Activated CD8-positive, alpha-beta T cell treated with anti-CD3 and anti-CD28 coated beads for 36 hours (primary cell): ENCODE data around the gene MAP3K10. TPM values are rescaled to one million over a fixed set of nuclear protein-coding genes. Genes with fewer than 3 reads are reported as not detected.
"Not testable (repeated sequence)": the region's sequence is repeated elsewhere in the genome, so short reads cannot be mapped to it uniquely, and the experiment has no call there.

Source experiments
- ATAC-seq: fragments of 200-7000 bp; cut with Tn5 transposase; one replicate; pipeline ENCODE4 v1.10.0; 2021; ENCODE audit warnings: mild to moderate bottlenecking, moderate library complexity
- CTCF ChIA-PET: fragments of 350-600 bp; sonication (Branson Sonifier 250); formaldehyde crosslinking; loops from one replicate; lab custom pipeline; 2021; ENCODE audit warnings: antibody characterized with exemption; lab: Charles Lee
- POLR2A ChIA-PET: fragments of 350-600 bp; sonication (Branson Sonifier 250); formaldehyde crosslinking; loops from one replicate; lab custom pipeline; 2021; ENCODE audit warnings: antibody characterized with exemption; lab: Charles Lee
- DNase-seq: peaks from one replicate; pipeline ENCODE4 v3.0.0-alpha.2; 2020
- H3K27ac Mint-ChIP-seq: one replicate; pipeline ENCODE4 v1.8.0; 2021; ENCODE audit warnings: mild to moderate bottlenecking, mixed read lengths
- H3K27me3 Mint-ChIP-seq: one replicate; pipeline ENCODE4 v1.8.0; 2021; ENCODE audit warnings: mixed read lengths
- H3K36me3 Mint-ChIP-seq: one replicate; pipeline ENCODE4 v1.8.0; 2021; ENCODE audit warnings: low read depth, mixed read lengths
- H3K4me1 Mint-ChIP-seq: one replicate; pipeline ENCODE4 v1.8.0; 2021; ENCODE audit warnings: low read depth, mixed read lengths
- H3K4me3 Mint-ChIP-seq: one replicate; pipeline ENCODE4 v1.8.0; 2021; ENCODE audit warnings: mild to moderate bottlenecking, moderate library complexity, mixed read lengths
- H3K9me3 Mint-ChIP-seq: one replicate; pipeline ENCODE4 v1.8.0; 2021; ENCODE audit warnings: mixed read lengths
- CTCF ChIP-seq: fragments of 200-600 bp; IDR thresholded peaks from one replicate; pipeline ENCODE4 v1.8.0; 2022; ENCODE audit warnings: antibody characterized with exemption, mild to moderate bottlenecking
- intact Hi-C: fragments of 100-400 bp; cut with micrococcal nuclease; formaldehyde crosslinking; loops from one replicate; pipeline ENCODE4 v1.10.0; 2022
- total RNA-seq, 2 experiments: library from RNA; stranded (reverse); gene quantifications; one replicate each; pipeline ENCODE4 v1.2.3, GENCODE V29; 2021

MAP3K10 gene
- total RNA-seq, 2 experiments from 2014 or later = 11.3 to 12.6 TPM

DNA sequence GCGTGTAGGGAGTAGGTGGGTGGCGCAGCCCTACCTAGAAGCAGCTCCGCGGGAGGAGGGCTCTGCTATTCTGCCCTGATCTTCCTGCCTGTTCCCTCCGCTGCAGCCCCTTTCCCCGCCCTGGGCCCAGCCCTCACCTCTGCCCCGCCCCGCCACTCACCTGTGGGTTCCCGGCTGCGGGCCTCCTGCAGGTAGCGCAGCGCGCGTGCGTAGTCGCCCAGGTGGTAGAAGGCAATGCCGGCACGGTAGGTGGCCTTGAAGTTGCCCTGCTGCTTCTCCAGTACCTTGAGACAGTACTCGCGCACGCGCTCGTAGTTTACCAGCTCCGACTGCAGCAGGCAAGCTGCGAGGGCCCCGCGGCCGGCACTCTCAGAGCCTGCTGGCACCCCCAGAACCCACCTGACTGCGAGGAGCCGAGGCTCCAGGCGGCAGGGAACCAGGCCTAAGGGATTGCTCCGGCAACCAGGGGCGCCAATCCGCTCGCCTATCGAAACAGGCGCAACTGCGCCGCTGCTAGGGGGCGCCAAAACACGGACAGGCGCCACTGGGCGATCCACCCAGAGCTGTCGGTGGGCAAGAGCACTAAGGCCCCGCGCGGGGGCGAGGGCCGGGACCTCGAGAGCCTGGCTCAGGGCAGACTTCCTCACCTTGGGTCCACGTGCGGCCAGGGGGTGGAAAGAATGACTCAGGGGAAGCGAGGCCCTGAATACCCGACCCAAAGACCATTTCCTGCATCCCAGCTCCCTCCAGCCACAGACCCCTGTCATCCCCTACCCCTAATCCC lies 26.0 kb downstream of the MAP3K10 start:
- DNase-seq (peak; percentile 44), ATAC-seq (no peak)
- H3K27ac Mint-ChIP-seq = no peak overlapping the region
- intact Hi-C loops = no loop called here
- H3K4me3 Mint-ChIP-seq = no peak overlapping the region
- H3K9me3 Mint-ChIP-seq = peaks cover 3% of the 10 kb centered on the region
- peak; percentile 21 for TF ChIP-seq CTCF
- CTCF ChIA-PET = interaction anchor here (0.8 to 2.7 kb wide), 7 partner anchors 25 to 104 kb away, joined by 3 to 17 read pairs (median 4); no protein-coding TSS in a partner anchor
- H3K36me3 Mint-ChIP-seq = peaks cover 2% of the 10 kb centered on the region
- H3K27me3 Mint-ChIP-seq = peaks cover 42% of the 10 kb centered on the region
- H3K4me1 Mint-ChIP-seq = peaks cover 12% of the 10 kb centered on the region
- POLR2A ChIA-PET = interaction anchor here (0.6 kb wide), 1 partner anchor 10 kb away, joined by 3 read pairs; no protein-coding TSS in a partner anchor

GRCh38 chr19:40217934-40218890 lies 27.0 kb downstream of the MAP3K10 start, which contains the start of gene TTC9B:
TSS of gene TTC9B (minus strand) at chr19:40218384. CDS start at chr19:40218381, 3 bp downstream.
- H3K27me3 Mint-ChIP-seq = peaks cover 42% of the 10 kb centered on the region
- peak; percentile 61 for ATAC-seq

GRCh38 chr19:40219029-40219428 lies 27.8 kb downstream of the MAP3K10 start:
- intact Hi-C loops = not testable (repeated sequence)
- ChIA-PET CTCF (interaction anchor here (0.6 to 2.7 kb wide), 8 partner anchors 29 to 79 kb away, joined by 3 to 17 read pairs (median 3); no protein-coding TSS in a partner anchor), POLR2A (interaction anchor here (0.6 to 1.5 kb wide), 4 partner anchors 11 to 398 kb away, joined by 3 to 4 read pairs (median 3); partner anchors contain the start of gene MAP3K10)

More at GRCh38 chr19:40217934-40218890, 27.0 kb downstream of the MAP3K10 start, which contains the start of gene TTC9B:
- POLR2A ChIA-PET = interaction anchor here (0.6 to 1.5 kb wide), 4 partner anchors 10 to 74 kb away, joined by 3 to 4 read pairs (median 3); partner anchors contain the start of gene MAP3K10
- no peak within 1 kb of the TSS for H3K4me3 Mint-ChIP-seq
- H3K27ac Mint-ChIP-seq = no peak within 1 kb of the TSS
- CTCF ChIA-PET = interaction anchor here (0.6 to 2.7 kb wide), 11 partner anchors 26 to 105 kb away, joined by 3 to 17 read pairs (median 3); no protein-coding TSS in a partner anchor
- peaks cover 12% of the 10 kb centered on the region for H3K4me1 Mint-ChIP-seq
- DNase-seq = peak; percentile 64
- intact Hi-C loops = no loop called here
- peaks cover 2% of the 10 kb centered on the region for H3K36me3 Mint-ChIP-seq
- no peak for TF ChIP-seq CTCF
- peaks cover 3% of the 10 kb centered on the region for H3K9me3 Mint-ChIP-seq

DNA sequence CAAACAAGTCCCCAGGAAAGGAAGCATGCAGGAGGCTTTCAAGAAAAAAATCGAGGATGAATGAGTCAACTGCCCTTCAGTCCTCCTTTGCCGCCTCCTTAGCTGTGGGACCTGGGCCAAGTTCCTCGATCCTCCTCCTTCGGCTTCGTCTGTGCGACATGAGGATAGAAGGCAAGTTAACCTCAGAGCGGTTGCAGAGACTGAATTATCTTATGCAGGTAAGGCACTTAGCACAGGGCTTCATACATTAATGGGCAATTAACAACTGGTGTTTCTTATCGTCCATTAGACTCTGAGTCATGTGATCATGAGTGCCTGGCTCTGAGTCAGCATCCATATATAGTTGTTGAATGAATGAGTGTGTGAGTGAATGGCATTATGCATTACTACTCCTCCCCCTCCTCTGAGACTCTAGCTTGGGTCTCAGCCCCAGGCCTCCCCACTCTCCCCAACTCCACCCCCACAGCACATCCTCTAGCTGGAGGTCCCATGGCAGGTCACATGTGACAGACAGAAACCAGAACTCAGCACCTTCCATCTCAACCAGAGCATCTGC lies 28.6 kb downstream of the MAP3K10 start:
- Mint-ChIP-seq H3K36me3 (peaks cover 2% of the 10 kb centered on the region), H3K9me3 (peaks cover 3% of the 10 kb centered on the region), H3K27me3 (peaks cover 52% of the 10 kb centered on the region), H3K4me1 (peaks cover 12% of the 10 kb centered on the region), H3K27ac (no peak overlapping the region), H3K4me3 (no peak overlapping the region)
- CTCF ChIA-PET = interaction anchor here (0.6 to 2.7 kb wide), 5 partner anchors 12 to 246 kb away, joined by 3 to 17 read pairs (median 3); no protein-coding TSS in a partner anchor
- ATAC-seq (peak; percentile 31), DNase-seq (peak; percentile 30)
- TF ChIP-seq CTCF = no peak
- intact Hi-C loops = loop anchor here (5.0 kb wide), 1 partner anchor 82 kb away; no protein-coding TSS in a partner anchor
- POLR2A ChIA-PET = interaction anchor here (0.6 to 1.5 kb wide), 2 partner anchors 11 to 399 kb away, joined by 3 read pairs; no protein-coding TSS in a partner anchor

More at GRCh38 chr19:40219029-40219428, 27.8 kb downstream of the MAP3K10 start:
- H3K27ac Mint-ChIP-seq, H3K4me3 Mint-ChIP-seq, H3K9me3 Mint-ChIP-seq, H3K36me3 Mint-ChIP-seq, DNase-seq, ATAC-seq: not testable (repeated sequence)
- Mint-ChIP-seq H3K4me1 (peaks cover 12% of the 10 kb centered on the region), H3K27me3 (peaks cover 44% of the 10 kb centered on the region)
